ENCODE results near the gene PSMA2.

DNA sequence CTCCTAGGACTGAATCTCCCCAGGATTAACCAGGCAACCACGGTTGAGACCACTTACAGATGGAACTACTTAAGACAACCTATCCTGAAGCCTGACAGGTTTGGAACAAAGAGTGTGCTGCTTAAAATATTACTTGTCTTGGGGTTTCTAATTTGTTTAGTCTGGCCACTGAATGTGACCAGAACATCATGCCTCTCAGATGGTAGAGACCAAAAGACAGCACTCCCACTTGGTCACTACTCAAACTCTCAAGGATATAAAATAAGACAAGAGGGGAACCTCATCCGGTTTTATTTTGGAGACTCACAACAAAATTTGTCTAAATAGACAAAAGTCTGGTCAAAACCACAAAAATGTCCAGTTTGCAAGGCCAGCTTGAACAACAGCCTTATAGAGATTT is 15.5 kb upstream of the PSMA2 start:
- TF ChIP-seq, protein P1, sequence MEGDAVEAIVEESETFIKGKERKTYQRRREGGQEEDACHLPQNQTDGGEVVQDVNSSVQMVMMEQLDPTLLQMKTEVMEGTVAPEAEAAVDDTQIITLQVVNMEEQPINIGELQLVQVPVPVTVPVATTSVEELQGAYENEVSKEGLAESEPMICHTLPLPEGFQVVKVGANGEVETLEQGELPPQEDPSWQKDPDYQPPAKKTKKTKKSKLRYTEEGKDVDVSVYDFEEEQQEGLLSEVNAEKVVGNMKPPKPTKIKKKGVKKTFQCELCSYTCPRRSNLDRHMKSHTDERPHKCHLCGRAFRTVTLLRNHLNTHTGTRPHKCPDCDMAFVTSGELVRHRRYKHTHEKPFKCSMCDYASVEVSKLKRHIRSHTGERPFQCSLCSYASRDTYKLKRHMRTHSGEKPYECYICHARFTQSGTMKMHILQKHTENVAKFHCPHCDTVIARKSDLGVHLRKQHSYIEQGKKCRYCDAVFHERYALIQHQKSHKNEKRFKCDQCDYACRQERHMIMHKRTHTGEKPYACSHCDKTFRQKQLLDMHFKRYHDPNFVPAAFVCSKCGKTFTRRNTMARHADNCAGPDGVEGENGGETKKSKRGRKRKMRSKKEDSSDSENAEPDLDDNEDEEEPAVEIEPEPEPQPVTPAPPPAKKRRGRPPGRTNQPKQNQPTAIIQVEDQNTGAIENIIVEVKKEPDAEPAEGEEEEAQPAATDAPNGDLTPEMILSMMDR (IDR thresholded peaks at IDR 0.05; ENCODE audit: borderline replicate concordance, extremely low read depth, low read length, poor library complexity, severe bottlenecking) = no peak
- no peak for TF ChIP-seq EZH2 (IDR thresholded peaks at IDR 0.05; ENCODE audit: borderline replicate concordance, low read depth, low read length, severe bottlenecking)
